ENCODE data around the gene ABCD1.

DNA sequence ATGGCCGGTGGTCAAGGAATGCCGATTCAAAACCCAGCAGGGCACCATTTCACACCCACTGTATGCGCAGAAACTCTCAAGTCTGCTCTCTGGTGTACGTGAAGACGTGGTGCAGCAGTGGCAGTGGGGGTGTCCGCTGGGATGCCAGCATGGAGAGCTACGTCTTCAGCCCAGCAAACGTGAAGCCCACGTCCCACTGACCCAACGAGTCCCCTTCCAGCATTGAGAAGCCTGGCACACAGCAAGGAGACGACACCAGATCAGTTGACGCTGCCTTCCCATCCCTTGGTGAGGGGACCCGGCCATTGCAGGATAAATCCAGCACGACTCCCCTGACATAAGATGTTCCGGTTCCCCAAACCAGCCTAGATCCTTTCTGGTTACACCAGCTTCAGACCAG is 37.2 kb downstream of the ABCD1 start:
- TF ChIP-seq, protein P1, sequence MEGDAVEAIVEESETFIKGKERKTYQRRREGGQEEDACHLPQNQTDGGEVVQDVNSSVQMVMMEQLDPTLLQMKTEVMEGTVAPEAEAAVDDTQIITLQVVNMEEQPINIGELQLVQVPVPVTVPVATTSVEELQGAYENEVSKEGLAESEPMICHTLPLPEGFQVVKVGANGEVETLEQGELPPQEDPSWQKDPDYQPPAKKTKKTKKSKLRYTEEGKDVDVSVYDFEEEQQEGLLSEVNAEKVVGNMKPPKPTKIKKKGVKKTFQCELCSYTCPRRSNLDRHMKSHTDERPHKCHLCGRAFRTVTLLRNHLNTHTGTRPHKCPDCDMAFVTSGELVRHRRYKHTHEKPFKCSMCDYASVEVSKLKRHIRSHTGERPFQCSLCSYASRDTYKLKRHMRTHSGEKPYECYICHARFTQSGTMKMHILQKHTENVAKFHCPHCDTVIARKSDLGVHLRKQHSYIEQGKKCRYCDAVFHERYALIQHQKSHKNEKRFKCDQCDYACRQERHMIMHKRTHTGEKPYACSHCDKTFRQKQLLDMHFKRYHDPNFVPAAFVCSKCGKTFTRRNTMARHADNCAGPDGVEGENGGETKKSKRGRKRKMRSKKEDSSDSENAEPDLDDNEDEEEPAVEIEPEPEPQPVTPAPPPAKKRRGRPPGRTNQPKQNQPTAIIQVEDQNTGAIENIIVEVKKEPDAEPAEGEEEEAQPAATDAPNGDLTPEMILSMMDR (IDR thresholded peaks at IDR 0.05 in 8 of 11, conservative IDR thresholded peaks at IDR 0.05 in 3 of 11), result no peak
- TF ChIP-seq POLR2AphosphoS5 (IDR thresholded peaks at IDR 0.05), result no peak
- no peak for TF ChIP-seq POLR2A (IDR thresholded peaks at IDR 0.05)
